Testis (tissue), 2 donors: ENCODE data around the gene LPIN3.

Source experiments
- CTCF ChIP-seq, 3 experiments: fragments of 450-650 bp in 2 of 3; fragments of 200-600 bp in 1 of 3; sonication (generic) in 1 of 3; IDR thresholded peaks; one replicate each; pipeline ENCODE4 v1.5.1; 2016 to 2019; ENCODE audit warnings: antibody characterized with exemption in 3 of 3, mild to moderate bottlenecking in 2 of 3, moderate library complexity in 1 of 3
- POLR2A ChIP-seq: fragments of 450-650 bp; IDR thresholded peaks from one replicate; pipeline ENCODE4 v1.6.1; 2017; ENCODE audit warnings: antibody characterized with exemption, mild to moderate bottlenecking, moderate library complexity

DNA sequence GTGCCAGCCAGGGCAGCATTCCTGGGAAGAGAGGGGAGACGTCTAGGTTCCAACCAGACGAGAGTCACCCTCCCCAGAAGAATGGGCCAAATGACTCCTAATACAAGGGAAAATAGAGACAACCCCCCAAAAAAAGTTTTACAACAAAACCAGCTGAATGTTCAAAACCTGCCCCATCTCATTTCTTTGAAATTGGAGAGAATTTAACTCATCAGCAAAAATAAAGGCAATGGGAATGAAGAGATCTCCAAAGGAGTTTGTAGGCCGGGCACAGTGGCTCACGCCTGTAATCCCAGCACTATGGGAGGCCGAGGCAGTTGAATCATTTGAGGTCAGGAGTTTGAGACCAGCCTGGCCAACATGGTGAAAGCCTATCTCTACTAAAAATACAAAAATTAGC lies 35.7 kb downstream of the LPIN3 start:
- TF ChIP-seq CTCF (IDR thresholded peaks at IDR 0.05) (no peak), POLR2A (no peak)
